Globus pallidus (tissue), 1 donor: Measurements from ENCODE around the gene SLC12A7.
A peak's percentile ranks its signal among the peaks of the same experiment; 100 is the strongest.

Experiments used
- DNase-seq: peaks from one replicate; pipeline ENCODE4 v3.0.0-alpha.2; 2015; ENCODE audit warnings: low spot score

Gene SLC12A7

DNA sequence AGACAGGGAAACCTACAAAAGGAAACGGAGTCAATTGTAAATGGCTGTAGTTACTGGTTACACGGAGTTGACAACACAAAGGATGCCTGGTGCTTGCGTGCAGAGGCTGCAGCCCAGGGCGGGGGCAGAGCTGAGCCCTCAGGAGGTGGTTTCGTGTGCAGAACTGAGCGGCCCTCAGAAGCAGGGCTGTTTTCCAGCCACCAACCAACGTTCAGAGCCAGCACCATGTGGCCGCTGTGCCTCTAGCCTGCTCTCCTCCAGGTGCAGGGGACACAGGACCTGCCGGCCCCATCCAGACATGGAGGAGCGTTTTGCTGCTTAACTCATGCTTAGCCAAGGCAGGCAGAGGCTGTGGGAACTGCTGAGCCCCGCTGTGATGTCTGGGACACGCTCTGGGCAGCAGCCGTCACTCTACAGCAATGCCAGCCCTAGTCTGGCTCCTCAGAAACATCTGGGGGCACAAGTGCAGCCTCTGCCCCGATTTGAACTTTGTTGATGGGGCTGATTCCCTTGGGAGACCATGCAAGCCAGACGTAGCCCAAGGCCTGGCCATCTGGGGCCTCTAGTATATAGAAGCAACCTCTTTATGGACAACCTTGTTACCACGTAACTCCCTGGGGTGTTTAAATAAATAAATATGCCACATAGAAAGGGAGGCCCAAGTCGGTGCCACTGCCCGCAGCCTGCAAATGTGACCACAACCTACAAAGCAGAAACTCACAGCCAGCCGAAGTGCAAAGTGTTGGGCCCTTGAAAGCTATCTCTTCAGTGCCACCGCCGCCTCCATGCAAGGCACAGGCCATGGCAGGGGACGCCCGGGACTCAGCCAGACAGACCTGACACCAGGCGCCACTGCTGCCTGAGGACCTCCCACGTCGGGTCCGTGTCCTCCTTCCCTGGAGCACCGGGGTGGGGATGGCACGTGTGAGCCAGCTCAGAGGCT, 61.2 kb downstream of the SLC12A7 start:
- DNase-seq = no peak

DNA sequence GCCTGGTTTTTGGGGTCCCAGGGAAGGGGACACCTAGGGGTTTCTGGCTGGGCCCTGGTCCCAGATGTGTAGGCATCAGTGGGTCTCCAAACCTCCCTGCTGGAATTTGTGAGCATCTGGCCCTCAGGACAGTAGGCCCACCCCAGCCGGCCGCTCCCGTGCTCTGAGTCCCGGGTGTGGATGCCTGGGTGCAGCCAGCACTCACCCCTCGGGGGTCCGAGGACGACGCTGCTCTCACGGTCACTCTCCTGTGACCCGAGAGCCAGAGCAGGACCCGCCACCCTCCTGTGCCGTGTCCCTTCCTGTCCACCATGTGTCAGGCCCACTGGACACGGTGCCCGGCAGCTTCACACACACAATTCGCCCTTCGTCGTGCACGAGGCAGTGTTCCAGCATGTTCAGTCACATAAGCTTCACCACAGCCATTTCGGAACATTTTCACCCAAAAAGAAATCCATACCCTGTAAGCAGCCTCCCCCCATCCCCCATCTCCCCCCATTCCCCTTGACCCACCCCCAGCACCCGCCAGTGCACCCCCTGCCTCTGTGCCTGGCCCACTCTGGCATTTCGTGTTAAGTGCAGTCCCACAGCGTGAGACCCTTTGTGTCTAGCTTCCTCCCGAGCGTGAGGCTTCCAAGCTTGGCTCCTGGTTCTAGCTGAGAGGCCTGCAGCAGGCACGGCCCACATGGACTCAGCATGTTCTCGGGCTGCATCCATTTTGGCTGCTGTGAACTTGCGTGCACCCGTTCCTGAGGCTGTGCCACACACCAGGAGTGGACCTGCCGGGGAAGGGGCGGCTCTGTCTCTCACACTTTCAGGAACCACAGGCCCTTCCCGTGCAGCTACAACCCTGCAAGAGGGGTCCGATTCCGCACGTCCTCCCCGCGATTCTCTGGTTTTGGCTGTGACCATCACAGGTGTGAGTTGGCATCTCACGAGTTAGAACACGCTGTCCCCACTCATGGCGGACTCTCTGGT, 62.7 kb downstream of the SLC12A7 start:
- no peak for DNase-seq

DNA sequence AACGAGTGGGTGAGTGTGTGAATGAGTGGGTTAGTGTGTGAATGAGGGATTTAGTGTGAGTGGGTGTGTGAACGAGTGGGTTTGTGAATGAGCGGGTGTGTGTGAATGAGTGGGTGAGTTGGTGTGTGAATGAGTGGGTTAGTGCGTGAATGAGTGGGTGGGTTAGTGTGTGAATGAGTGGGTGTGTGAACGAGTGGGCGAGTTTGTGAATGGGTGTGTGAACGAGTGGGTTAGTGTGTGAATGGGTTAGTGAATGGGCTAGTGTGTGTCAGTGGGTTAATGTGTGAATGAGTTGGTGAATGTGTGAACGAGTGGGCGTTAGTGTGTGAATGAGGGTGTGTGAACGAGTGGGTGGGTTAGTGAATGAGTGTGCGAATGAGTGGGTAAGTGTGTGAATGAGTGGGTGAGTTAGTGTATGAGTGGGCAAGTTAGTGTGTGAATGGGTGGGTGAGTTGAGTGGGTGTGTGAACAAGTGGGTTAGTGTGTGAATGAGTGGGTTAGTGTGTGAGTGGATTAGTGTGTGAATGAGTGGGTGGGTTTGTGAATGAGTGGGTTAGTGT, 63.6 kb downstream of the SLC12A7 start:
- DNase-seq = no peak

DNA sequence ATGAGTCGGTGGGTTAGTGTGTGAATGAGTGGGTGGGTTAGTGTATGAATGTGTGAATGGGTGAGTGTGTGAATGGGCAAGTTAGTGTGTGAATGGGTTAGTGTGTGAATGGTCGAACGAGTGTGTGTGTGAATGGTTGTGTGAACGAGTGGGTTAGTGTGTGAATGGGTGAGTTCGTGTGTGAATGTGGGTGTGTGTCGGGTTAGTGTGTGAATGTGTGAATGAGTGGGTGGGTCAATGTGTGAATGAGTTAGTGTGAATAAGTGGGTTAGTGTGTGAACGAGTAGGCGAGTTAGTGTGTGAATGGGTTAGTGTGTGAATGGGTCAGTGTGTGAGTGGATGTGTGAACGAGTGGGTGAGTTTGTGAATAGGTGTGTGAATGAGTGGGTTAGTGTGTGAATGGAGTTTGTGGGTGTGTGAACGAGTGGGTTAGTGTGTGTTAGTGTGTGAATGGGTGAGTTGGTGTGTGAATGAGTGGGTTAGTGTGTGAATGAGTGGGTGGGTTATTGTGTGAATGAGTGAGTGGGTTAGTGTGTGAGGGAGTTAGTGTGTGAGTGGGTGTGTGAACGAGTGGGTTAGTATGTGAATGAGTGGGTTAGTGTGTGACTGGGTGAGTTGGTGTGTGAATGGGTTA, 64.4 kb downstream of the SLC12A7 start:
- no peak for DNase-seq

DNA sequence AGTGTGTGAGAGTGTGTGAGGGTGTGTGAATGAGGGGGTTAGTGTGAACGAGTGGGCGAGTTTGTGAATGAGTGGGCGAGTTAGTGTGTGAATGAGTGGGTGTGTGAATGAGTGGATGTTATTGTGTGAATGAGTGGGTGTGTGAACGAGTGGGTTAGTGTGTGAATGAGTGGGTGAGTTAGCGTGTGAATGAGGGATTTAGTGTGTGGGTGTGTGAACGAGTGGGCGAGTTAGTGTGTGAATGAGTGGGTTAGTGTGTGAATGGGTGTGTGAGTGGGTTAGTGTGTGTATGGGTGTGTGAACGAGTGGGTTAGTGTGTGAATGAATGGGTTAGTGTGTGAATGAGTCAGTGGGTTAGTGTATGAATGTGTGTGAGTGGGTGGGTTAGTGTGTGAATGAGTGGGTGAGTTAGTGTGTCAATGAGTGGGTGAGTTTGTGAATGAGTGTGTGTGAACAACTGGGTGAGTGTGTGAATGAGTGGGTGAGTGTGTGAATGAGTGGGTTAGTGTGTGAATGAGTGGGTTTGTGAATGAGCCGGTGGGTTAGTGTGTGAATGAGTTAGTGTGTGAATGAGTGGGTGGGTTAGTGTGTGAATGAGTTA, 65.8 kb downstream of the SLC12A7 start:
- DNase-seq = no peak

DNA sequence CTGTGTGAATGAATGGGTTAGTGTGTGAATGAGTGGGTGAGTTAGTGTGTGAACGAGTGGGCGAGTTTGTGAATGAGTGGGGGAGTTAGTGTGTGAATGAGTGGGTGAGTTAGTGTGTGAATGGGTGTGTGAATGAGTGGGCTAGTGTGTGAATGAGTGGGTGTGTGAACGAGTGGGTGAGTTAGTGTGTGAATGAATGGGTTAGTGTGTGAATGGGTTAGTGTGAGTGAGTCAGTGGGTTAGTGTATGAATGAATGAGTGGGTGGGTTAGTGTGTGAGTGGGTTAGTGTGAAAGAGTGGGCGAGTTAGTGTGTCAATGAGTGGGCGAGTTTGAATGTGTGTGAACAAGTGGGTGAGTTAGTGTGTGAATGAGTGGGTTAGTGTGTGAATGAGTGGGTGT, 67.7 kb downstream of the SLC12A7 start:
- no peak for DNase-seq

DNA sequence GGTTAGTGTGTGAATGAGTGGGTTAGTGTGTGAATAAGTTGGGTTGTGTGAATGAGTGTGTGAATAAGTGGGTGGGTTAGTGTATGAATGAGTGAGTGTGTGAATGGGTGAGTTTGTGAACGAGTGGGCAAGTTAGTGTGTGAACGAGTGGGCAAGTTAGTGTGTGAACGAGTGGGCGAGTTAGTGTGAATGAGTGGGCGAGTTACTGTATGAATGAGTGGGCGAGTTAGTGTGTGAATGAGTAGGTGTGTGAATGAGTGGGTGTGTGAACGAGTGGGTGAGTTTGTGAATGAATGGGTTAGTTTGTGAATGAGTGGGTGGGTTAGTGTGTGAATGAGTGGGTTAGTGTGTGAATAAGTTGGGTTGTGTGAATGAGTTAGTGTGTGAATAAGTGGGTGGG, 68.5 kb downstream of the SLC12A7 start:
- DNase-seq = no peak

DNA sequence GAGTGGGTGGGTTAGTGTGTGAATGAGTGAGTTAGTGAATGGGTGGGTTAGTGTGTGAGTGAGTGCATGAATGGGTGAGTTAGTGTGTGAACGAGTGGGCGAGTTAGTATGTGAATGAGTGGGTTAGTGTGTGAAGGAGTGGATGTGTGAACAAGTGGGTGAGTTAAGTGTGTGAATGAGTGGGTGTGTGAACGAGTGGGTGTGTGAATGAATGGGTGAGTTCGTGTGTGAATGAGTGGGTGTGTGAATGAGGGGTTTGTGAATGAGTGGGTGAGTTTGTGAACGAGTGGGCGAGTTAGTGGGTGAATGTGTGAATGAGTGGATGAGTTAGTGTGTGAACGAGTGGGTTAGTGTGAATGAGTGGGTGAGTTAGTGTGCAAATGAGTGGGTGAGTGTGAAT, 69.2 kb downstream of the SLC12A7 start:
- no peak for DNase-seq

DNA sequence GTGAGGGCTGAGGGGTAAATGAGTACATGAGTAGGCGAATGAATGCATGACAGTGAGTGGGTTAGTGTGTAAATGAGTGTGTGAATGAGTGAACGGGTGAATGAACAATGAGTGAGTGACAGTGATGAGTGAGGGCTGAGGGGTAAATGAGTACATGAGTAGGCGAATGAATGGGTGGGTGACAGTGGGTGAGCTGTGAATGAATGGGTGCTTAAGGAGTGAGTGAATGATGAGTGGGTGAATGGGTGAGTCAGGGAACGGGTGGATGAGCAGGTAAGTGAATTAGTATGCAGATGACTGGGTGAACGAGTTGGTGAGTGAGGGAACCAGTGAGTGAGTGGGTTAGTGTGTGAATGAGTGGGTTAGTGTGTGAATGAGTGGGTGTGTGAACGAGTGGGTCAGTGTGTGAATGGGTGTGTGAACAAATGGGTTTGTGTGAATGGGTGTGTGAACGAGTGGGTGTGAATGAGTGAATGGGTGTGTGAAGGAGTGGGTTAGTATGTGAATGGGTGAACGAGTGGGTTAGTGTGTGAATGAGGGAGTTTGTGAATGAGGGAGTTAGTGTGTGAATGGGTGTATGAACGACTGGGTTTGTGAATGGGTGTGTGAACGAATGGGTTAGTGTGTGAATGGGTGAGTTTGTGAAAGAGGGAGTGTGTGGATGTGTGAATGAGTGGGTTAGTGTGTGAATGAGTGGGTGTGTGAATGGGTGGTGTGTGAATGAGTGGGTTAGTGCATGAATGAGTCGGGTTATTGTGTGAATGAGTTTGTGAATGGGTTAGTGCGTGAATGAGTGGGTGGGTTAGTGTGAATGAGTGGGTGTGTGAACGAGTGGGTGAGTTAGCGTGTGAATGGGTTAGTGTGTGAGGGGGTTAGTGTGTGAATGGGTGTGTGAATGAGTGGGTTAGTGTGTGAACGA, 70.4 kb downstream of the SLC12A7 start:
- peak; percentile 31 for DNase-seq

DNA sequence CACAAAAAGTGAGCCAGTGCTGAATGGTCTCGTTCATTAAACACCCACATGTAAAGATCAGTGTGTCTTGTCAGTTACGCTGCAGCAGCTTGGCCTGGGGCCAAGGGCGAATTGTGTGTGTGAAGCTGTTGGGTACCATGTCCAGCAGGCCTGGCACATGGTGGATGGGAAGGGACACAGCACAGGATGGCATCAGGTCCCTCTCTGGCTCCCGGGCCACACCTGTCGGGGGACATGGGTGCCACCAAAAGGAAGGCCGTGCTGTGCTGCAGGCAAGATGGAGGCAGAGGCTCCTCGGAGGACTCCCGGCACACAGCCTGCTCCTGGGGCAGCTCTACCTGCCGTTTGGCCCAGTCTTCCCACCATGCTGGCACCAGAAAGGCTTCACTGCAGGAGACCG, 71.3 kb downstream of the SLC12A7 start:
- DNase-seq = no peak

DNA sequence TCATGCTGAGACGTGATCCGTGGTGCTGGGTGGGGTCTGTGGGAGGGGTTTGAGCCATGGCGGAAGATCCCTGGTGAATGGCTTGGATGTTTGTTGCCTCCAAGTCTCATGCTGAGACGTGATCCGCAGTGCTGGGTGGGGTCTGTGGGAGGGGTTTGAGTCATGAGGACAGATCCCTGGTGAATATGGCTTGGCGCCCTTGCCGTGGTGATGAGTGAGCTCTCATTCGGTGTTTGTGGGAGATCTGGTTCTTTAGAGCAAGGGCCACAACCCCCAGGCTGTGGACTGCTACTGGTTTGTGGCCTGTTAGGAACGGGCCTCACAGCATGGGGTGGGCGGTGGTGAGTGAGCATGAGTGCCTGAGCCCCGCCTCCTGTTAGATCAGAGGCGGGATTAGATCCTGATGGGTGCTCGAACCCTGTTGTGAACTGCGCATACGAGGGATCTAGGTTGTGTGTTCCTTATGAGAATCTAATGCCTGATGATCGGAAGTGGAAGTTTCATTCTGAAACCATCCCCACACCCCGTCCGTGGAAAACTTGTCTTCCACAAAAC, 72.1 kb downstream of the SLC12A7 start:
- no peak for DNase-seq

DNA sequence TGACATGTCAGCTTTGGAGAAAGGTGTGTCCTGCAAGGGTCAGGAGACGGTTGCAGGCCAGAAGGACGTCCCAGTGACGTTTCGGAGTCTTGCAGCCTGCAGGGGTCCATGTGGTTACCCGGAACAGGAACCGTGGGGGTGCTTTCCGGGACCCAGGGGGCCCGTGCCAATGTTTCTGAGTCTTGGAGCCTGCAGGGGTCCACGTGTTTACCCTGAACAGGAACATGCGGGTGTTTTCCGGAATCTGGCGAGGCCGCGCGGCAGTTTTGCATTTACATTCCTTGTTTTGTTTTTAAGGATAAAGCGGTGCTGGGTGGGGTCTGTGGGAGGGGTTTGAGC, 72.7 kb downstream of the SLC12A7 start:
- no peak for DNase-seq

DNA sequence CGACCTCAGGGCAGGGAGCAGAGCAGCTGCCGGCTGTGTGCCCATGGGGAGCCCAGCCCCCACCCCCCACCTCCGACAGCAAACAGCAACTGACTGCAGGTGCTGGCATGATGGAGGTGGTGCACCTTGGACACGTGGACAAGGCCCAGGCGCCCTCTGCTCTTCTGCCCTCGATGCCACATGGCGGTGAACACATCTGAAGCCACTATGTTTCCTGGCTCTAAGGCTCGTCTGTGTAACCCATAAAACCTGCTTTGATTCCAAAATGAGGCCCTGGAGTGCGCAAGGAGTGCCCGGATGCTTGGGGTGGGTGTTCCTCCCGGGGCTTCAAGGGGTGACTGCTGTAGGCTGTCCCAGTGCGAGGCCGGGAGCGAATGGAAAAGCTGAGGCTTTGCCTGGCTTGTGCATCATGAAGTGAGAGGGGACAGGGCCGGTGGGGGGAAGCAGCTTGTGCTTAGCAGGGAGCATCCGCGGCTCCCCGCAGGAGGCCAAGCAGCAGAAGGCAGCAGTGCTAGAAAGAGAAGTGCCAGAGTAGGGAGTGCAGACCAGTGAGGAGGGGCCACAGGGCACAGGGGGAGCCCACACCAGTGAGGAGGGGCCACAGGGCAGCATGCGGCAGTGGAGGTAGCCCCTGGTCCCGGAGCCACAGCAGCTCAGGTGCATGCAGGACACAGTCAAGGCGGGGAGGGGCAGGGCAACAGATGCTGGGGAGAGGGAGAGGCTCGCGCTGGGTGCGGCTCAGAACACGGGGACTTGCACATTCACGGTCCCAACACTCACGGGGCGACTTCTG, 73.2 kb downstream of the SLC12A7 start:
- DNase-seq = no peak

DNA sequence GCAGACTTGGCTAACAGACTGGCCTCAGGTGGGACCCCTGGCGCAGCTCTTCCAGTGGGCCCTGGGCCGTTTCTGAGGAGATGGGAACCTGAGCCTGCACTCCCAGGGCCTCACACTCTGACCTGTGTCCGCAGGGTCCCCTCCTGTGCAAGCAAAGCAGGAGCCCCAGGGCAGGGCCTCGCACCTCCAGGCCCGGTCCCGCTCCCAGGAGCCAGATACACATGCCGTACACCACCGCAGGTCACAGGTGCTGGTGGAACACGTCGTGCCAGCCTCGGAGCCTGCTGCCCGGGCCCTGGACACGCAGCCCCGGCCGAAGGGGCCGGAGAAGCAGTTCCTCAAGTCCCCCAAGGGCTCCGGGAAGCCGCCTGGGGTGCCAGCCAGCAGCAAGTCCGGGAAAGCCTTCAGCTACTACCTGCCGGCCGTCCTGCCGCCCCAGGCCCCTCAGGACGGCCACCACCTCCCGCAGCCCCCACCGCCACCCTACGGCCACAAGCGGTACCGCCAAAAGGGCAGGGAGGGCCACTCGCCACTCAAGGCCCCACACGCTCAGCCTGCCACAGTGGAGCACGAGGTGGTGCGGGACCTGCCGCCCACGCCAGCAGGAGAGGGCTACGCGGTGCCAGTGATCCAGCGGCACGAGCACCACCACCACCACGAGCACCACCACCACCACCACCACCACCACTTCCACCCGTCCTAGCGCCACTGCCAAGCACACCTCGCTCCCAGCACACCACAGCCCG, 74.0 kb downstream of the SLC12A7 start:
- no peak for DNase-seq

DNA sequence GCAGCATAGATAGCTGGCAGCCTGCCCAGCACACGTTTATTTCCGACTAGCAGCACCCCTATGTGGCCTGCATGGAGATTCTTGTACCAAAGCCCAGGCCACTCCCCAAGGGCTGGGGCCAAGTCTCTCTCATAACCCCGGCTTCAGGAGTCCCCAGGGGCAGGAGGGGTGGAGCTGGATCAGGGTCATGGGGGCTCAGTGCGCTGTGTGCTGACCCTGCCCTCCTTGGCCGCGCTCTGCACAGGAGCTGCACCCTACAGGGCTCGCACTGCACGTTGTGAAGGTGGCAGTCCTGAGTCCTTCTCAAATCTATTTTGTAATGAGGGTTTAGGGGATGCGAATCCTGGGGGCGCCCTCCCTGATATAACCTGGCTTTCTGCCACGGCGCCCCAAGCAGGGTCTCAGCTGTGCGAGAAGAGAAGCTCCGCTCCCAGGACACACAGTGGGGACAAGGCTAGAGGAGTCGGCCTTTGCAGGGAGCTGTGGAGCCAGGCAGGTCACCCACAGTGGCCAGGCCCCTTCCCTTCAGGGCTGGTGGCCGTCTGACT, 74.7 kb downstream of the SLC12A7 start:
- no peak for DNase-seq

DNA sequence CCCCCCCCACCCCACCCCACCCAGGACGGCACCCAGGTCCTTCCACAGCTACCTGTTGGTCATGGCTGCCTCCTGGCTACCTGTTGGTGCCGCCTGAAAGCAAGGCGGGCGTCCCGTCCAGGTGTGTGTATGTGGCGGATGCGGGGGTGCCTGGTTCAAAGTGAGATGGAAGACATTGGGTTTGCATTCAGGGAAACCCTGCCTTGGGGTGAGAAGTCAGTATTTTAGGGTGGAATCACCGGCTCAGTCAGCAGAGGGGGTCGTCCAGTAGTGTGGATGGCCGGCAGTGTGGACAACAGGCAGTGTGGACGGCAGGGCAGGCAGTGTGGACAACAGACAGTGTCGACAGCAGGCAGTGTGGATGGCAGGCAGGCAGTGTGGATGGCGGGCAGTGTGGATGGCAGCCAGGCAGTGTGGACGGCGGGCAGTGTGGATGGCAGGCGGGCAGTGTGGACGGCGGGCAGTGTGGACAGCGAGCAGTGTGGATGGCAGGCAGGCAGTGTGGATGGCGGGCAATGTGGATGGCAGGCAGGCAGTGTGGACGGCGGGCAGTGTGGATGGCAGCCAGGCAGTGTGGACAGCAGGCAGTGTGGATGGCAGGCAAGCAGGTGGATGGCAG, 75.2 kb downstream of the SLC12A7 start:
- DNase-seq = no peak

DNA sequence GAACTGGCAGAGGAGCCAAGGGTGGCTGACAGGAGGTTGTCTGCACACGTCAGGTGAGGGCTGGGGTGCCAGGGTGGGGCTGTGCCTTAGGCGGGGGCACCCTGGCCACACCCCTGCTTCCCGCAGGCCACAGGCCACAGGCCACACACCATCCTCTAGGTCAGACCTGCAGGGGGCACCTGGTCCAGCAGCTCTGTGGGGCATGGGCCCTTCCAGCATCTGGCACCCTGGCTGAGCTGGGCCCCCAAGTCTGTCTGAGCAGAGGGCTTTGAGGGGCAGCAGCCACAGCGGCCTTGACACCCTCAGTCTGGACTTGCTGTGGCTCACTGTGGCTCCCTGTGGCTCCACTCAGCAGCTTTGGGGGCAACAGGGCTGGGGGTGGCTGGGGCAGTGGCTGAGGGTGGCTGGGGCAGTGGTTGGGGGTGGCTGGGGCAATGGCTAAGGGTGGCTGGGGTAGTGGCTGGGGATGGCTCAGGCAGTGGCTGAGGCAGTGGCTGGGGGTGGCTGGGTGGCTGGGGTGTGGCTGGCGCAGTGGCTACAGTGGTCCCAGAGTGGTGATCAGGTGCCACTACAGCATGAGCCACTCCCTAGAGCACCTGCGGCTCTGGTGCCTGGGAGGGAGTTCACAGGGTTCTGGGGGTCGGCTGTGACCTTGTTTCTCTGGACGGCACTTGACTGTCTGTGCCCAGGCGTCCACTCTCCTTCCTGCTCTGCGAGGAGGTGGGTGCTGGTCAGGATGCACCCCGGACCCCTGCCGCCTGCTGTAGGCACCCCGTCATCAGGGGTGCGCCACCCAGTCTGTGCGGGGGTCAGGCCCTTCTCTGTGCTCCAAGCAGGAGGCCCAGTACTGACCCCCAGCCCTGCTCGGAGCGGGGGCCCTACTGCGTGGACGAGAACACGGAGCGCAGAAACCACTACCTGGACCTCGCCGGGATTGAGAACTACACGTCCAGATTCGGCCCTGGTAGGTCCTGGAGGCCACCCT, 76.2 kb downstream of the SLC12A7 start:
- no peak for DNase-seq
